ENCODE measurements around the gene BAHCC1. TPM values are rescaled to one million over a fixed set of nuclear protein-coding genes. Genes with fewer than 3 reads are reported as not detected.

The BAHCC1 gene
- total and polyA plus RNA-seq, 2 of the 4 experiments (the other 2 are of a cell fraction): 0.36 to 7.8 TPM

DNA sequence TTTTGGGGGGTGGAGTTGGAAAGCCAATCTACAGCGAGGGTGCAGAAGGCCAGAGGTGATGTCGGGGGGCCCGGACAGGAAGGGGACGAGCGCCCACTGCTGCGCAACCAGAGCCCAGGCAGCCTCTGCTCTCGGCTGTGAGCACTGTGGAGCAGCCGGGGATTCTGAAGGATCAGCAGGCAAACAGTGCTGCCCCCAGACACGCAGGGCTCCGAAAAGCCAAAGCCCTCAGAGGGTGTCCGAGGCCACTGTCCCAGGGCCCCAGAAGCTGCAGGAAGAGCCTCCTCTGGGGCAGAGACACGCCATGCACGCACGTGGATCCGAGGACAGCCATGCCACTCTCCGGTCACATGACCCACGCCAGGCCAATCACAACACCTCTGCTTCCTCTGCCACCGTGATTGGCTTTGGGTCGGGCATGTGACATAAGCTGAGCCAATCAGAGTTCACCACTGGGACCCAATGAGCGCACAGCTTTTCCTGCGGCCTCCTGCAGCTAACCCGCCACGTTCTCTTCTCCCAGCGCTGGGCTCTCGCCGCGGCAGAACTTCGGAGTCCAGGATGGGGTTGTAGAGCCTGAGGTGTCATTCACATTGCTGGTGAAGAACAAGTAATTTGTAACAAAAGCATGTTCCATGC, 76.7 kb downstream of the BAHCC1 start:
- ChIA-PET POLR2A (ENCODE audit: unreplicated experiment) (no interaction called here), CTCF (no interaction called here)
- Histone ChIP-seq H2AK9ac (replicated peaks; ENCODE audit: low read depth, low read length, poor library complexity) (peak overlapping the region; percentile 26), H3K4me3 (ENCODE audit: insufficient read depth, low read depth, low read length) (no peak overlapping the region), H3K14ac (replicated peaks; ENCODE audit: low read depth, low read length) (no peak overlapping the region), H3K18ac (ENCODE audit: low read depth, low read length) (no peak overlapping the region), H4K91ac (ENCODE audit: insufficient read depth, low read depth, low read length) (no peak overlapping the region), H3K36me3 (ENCODE audit: control insufficient read depth, insufficient read depth, low read length) (peaks cover 2% of the 10 kb centered on the region; the same call in 1 of the 2 replicates), H2BK20ac (ENCODE audit: low read depth, low read length) (no peak overlapping the region), H2BK5ac (ENCODE audit: low read depth, low read length, poor library complexity, severe bottlenecking) (no peak overlapping the region), H3K4me2 (ENCODE audit: low read depth, low read length) (no peak overlapping the region), H3K4ac (ENCODE audit: low read depth, low read length) (no peak overlapping the region), H4K8ac (ENCODE audit: low read depth in 2 of 2, low read length in 2 of 2) (no peak overlapping the region), H2AFZ (replicated peaks; ENCODE audit: low read length, poor library complexity) (peak overlapping the region; percentile 26), H4K20me1 (ENCODE audit: insufficient read depth, low read length) (no peaks in the 10 kb centered on the region; the same call in 1 of the 2 replicates), H4K5ac (ENCODE audit: low read depth, low read length) (no peak overlapping the region), H3K9ac (ENCODE audit: low read depth, low read length) (no peak overlapping the region), H2AK5ac (ENCODE audit: low read depth, low read length) (no peak overlapping the region), H3K9me1 (ENCODE audit: insufficient read depth, low read length) (peaks cover 3% of the 10 kb centered on the region; the same call in 1 of the 2 replicates), H3K9me3 (ENCODE audit: control insufficient read depth, insufficient read depth, low read length) (peaks cover 3% of the 10 kb centered on the region), H2BK15ac (ENCODE audit: low read depth, low read length) (no peak overlapping the region), H3K79me1 (ENCODE audit: low read depth in 1 of 2, low read length in 2 of 2) (no peaks in the 10 kb centered on the region), H3K23ac (ENCODE audit: low read depth, low read length) (no peak overlapping the region), H3K4me1 (ENCODE audit: control insufficient read depth, insufficient read depth, low read length) (no peaks in the 10 kb centered on the region), H3K27me3 (ENCODE audit: control insufficient read depth, insufficient read depth, low read length) (no peaks in the 10 kb centered on the region; the same call in 1 of the 2 replicates), H3K56ac (ENCODE audit: extremely low read depth, insufficient read depth, low read length) (no peak overlapping the region), H3K27ac (ENCODE audit: insufficient read depth, low read length) (no peak overlapping the region), H2BK120ac (ENCODE audit: low read depth, low read length) (no peak overlapping the region)
- TF ChIP-seq MAFK (IDR thresholded peaks at IDR 0.05; ENCODE audit: low read depth, low read length) (no peak), FOS (IDR thresholded peaks at IDR 0.05; ENCODE audit: low read depth, low read length) (no peak), CHD1 (IDR thresholded peaks at IDR 0.05; ENCODE audit: low read depth, low read length) (no peak), MXI1 (IDR thresholded peaks at IDR 0.05; ENCODE audit: borderline replicate concordance, low read depth, low read length) (no peak)
- TF ChIP-seq, protein P1, sequence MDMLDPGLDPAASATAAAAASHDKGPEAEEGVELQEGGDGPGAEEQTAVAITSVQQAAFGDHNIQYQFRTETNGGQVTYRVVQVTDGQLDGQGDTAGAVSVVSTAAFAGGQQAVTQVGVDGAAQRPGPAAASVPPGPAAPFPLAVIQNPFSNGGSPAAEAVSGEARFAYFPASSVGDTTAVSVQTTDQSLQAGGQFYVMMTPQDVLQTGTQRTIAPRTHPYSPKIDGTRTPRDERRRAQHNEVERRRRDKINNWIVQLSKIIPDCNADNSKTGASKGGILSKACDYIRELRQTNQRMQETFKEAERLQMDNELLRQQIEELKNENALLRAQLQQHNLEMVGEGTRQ (IDR thresholded peaks at IDR 0.05; ENCODE audit: low read depth, low read length): peak; percentile 92
- TF ChIP-seq, protein P2, sequence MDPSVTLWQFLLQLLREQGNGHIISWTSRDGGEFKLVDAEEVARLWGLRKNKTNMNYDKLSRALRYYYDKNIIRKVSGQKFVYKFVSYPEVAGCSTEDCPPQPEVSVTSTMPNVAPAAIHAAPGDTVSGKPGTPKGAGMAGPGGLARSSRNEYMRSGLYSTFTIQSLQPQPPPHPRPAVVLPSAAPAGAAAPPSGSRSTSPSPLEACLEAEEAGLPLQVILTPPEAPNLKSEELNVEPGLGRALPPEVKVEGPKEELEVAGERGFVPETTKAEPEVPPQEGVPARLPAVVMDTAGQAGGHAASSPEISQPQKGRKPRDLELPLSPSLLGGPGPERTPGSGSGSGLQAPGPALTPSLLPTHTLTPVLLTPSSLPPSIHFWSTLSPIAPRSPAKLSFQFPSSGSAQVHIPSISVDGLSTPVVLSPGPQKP (IDR thresholded peaks at IDR 0.05; ENCODE audit: borderline replicate concordance, low read depth, low read length): no peak
- intact Hi-C loops (cut with micrococcal nuclease) (no loop called here), in situ Hi-C loops (cut with MboI; ENCODE audit: low sequenced_read_pairs) (no loop called here), dilution Hi-C loops (cut with HindIII; ENCODE audit: low sequenced_read_pairs, unreplicated experiment) (no loop called here)
- no TSS peak for BruUV-seq (replicated peaks)
- DNase-seq: no peak
- no peak for ATAC-seq (ENCODE audit: low read depth)
- WGBS, 2 experiments (ENCODE audit: extremely low coverage in 2 of 2, insufficient read length in 1 of 2): 88% methylated on average over 17 of the region's 28 CpGs; no CpG with 5 or more reads in 1 of the 2 experiments
